Breast epithelium (tissue), 3 donors: Measurements from ENCODE around the gene DBH.

Source experiments
- POLR2A ChIP-seq: fragments of 450-650 bp; IDR thresholded peaks from one replicate; pipeline ENCODE4 v1.6.1; 2016; ENCODE audit warnings: antibody characterized with exemption, mild to moderate bottlenecking, moderate library complexity
- POLR2AphosphoS5 ChIP-seq, 3 donors: sonication (generic); formaldehyde crosslinking; IDR thresholded peaks; one replicate each; pipeline ENCODE4 v1.6.1; 2017; ENCODE audit warnings: antibody characterized with exemption in 3 of 3
- TF ChIP-seq, protein P1 (sequence below), 3 donors: fragments of 450-650 bp; IDR thresholded peaks; one replicate each; pipeline ENCODE4 v1.5.1; 2016 to 2017; ENCODE audit warnings: antibody characterized with exemption in 3 of 3, mild to moderate bottlenecking in 3 of 3, moderate library complexity in 3 of 3

DNA sequence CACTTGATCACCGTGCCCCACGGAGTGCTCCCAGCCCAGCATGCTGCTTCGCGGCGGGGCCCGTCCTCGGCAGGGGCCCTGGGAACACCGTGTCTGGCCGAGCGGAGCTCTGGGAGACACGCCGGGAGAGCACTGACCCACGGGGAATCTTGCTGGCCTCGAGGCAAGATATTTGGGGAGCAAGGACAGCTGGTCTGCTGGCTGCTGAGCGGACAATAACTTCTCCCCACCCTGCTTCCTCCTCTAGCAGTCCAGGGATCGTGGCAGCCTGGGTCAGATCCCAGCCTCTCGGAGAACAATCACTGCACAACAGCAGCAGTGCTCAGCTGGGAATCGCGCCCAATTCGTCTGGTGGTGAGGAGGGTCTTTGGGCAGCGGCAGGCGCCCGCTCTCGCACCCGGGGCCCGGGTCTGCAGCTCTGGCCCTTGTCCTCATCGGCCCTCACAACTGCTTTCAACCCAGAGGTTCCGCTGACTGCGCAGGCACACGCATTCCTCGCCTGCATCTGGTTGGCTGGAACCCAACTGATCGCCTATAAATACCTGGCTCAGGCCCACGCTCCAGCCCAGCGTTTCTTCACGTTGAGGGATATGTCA is 43.4 kb downstream of the DBH start:
- TF ChIP-seq, protein P1, sequence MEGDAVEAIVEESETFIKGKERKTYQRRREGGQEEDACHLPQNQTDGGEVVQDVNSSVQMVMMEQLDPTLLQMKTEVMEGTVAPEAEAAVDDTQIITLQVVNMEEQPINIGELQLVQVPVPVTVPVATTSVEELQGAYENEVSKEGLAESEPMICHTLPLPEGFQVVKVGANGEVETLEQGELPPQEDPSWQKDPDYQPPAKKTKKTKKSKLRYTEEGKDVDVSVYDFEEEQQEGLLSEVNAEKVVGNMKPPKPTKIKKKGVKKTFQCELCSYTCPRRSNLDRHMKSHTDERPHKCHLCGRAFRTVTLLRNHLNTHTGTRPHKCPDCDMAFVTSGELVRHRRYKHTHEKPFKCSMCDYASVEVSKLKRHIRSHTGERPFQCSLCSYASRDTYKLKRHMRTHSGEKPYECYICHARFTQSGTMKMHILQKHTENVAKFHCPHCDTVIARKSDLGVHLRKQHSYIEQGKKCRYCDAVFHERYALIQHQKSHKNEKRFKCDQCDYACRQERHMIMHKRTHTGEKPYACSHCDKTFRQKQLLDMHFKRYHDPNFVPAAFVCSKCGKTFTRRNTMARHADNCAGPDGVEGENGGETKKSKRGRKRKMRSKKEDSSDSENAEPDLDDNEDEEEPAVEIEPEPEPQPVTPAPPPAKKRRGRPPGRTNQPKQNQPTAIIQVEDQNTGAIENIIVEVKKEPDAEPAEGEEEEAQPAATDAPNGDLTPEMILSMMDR (IDR thresholded peaks at IDR 0.05) = no peak
- TF ChIP-seq POLR2A (no peak), POLR2AphosphoS5 (IDR thresholded peaks at IDR 0.05) (no peak)
